Fibroblast of lung (primary cell): ENCODE measurements around the gene FCER1G.

Experiments
- CTCF ChIP-seq, 2 donors: IDR thresholded peaks in 1 of 2; conservative IDR thresholded peaks in 1 of 2; 1 replicate in 1 of 2; 2 replicates in 1 of 2; pipeline ENCODE4 v1.5.1; 2011 to 2012; ENCODE audit warnings: low read length in 2 of 2, control low read depth in 1 of 2, inconsistent platforms in 1 of 2, low read depth in 1 of 2, mild to moderate bottlenecking in 1 of 2
- EZH2 ChIP-seq: IDR thresholded peaks from 2 replicates; pipeline ENCODE4 v1.5.1; 2012; ENCODE audit warnings: low read length, control low read depth, mild to moderate bottlenecking; ENCODE audit errors: missing control alignments

DNA sequence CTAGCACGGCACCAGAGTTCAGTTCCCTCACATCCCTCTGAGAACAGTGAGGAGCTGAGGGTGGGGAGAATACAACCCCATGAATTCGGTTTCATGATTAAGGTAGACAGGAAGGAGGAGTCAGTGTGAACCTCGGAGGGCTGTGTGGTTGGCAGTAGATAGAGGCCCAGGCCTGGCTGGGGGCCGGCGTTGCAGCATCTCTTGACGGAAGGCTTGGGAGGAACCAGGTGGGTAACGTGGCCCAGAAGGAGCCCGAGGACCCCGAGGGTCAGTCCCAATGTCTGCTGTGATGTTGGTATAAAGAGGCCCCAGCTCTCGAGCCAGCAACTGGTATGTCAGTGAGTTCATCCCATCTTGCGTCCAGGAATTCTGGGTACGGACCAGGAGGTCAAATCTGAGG lies 43.4 kb upstream of the FCER1G start:
- TF ChIP-seq EZH2 (no peak), CTCF (conservative IDR thresholded peaks at IDR 0.05 in 1 of 2, IDR thresholded peaks at IDR 0.05 in 1 of 2; ENCODE audit: low read depth in 1 of 2, low read length in 2 of 2) (no peak)
